ENCODE measurements around the gene ADCY1.

The ADCY1 gene

GRCh38 chr7:45570797-45571196 is 3.4 kb upstream of the ADCY1 start:
- H3K4me3 Mint-ChIP-seq = no peak overlapping the region
- peaks cover 15% of the 10 kb centered on the region for H3K27me3 Mint-ChIP-seq
- H3K36me3 Mint-ChIP-seq = no peaks in the 10 kb centered on the region
- no peak overlapping the region for H3K27ac Mint-ChIP-seq
- peaks cover 9% of the 10 kb centered on the region for H3K4me1 Mint-ChIP-seq (ENCODE audit: low read depth)
- H3K9me3 Mint-ChIP-seq (ENCODE audit: low read depth) = no peaks in the 10 kb centered on the region

GRCh38 chr7:45573204-45573603 is 964 bp upstream of the ADCY1 start:
- peaks cover 9% of the 10 kb centered on the region for H3K4me1 Mint-ChIP-seq (ENCODE audit: low read depth)
- H3K9me3 Mint-ChIP-seq (ENCODE audit: low read depth) = no peaks in the 10 kb centered on the region
- H3K36me3 Mint-ChIP-seq = no peaks in the 10 kb centered on the region
- H3K27ac Mint-ChIP-seq = no peak overlapping the region
- peaks cover 17% of the 10 kb centered on the region for H3K27me3 Mint-ChIP-seq
- H3K4me3 Mint-ChIP-seq = peak overlapping the region; percentile 53

GRCh38 chr7:45574416-45574668 is 174 bp downstream of the ADCY1 start:
- H3K27ac Mint-ChIP-seq = no peak overlapping the region
- H3K36me3 Mint-ChIP-seq = no peaks in the 10 kb centered on the region
- peaks cover 17% of the 10 kb centered on the region for H3K27me3 Mint-ChIP-seq
- H3K4me1 Mint-ChIP-seq (ENCODE audit: low read depth) = peaks cover 9% of the 10 kb centered on the region
- no peaks in the 10 kb centered on the region for H3K9me3 Mint-ChIP-seq (ENCODE audit: low read depth)
- H3K4me3 Mint-ChIP-seq = no peak overlapping the region

GRCh38 chr7:45574669-45575500 is 717 bp downstream of the ADCY1 start:
- H3K27ac Mint-ChIP-seq = no peak overlapping the region
- H3K4me3 Mint-ChIP-seq = no peak overlapping the region
- peaks cover 17% of the 10 kb centered on the region for H3K27me3 Mint-ChIP-seq
- H3K9me3 Mint-ChIP-seq (ENCODE audit: low read depth) = no peaks in the 10 kb centered on the region
- H3K36me3 Mint-ChIP-seq = no peaks in the 10 kb centered on the region
- H3K4me1 Mint-ChIP-seq (ENCODE audit: low read depth) = peaks cover 9% of the 10 kb centered on the region

GRCh38 chr7:45575501-45576248 is 1.5 kb downstream of the ADCY1 start:
- Mint-ChIP-seq H3K27me3 (peaks cover 16% of the 10 kb centered on the region), H3K27ac (no peak overlapping the region), H3K4me1 (ENCODE audit: low read depth) (peaks cover 9% of the 10 kb centered on the region), H3K9me3 (ENCODE audit: low read depth) (no peaks in the 10 kb centered on the region), H3K4me3 (no peak overlapping the region), H3K36me3 (no peaks in the 10 kb centered on the region)

- Mint-ChIP-seq H3K9me3 (ENCODE audit: low read depth) (no peaks in the 10 kb centered on the region), H3K27ac (no peak overlapping the region), H3K36me3 (no peaks in the 10 kb centered on the region), H3K4me1 (ENCODE audit: low read depth) (peaks cover 9% of the 10 kb centered on the region), H3K27me3 (peaks cover 16% of the 10 kb centered on the region), H3K4me3 (no peak overlapping the region)
These were observed 2.2 kb downstream of the ADCY1 start for GRCh38 chr7:45576249-45576929.

GRCh38 chr7:45578022-45578421 is 3.9 kb downstream of the ADCY1 start:
- Mint-ChIP-seq H3K4me3 (no peak overlapping the region), H3K27me3 (peaks cover 9% of the 10 kb centered on the region), H3K36me3 (no peaks in the 10 kb centered on the region), H3K9me3 (ENCODE audit: low read depth) (no peaks in the 10 kb centered on the region), H3K27ac (no peak overlapping the region), H3K4me1 (ENCODE audit: low read depth) (peaks cover 9% of the 10 kb centered on the region)

GRCh38 chr7:45578467-45578866 is 4.3 kb downstream of the ADCY1 start:
- no peak overlapping the region for H3K27ac Mint-ChIP-seq

GRCh38 chr7:45579391-45579801 is 5.2 kb downstream of the ADCY1 start:
- no peaks in the 10 kb centered on the region for H3K36me3 Mint-ChIP-seq
- H3K27ac Mint-ChIP-seq = no peak overlapping the region
- peaks cover 2% of the 10 kb centered on the region for H3K4me1 Mint-ChIP-seq (ENCODE audit: low read depth)
- peaks cover 4% of the 10 kb centered on the region for H3K27me3 Mint-ChIP-seq
- no peaks in the 10 kb centered on the region for H3K9me3 Mint-ChIP-seq (ENCODE audit: low read depth)
- no peak overlapping the region for H3K4me3 Mint-ChIP-seq

More at GRCh38 chr7:45578467-45578866, 4.3 kb downstream of the ADCY1 start:
- H3K27me3 Mint-ChIP-seq = peaks cover 4% of the 10 kb centered on the region
- H3K36me3 Mint-ChIP-seq = no peaks in the 10 kb centered on the region
- no peak overlapping the region for H3K4me3 Mint-ChIP-seq
- H3K4me1 Mint-ChIP-seq (ENCODE audit: low read depth) = peaks cover 5% of the 10 kb centered on the region
- no peaks in the 10 kb centered on the region for H3K9me3 Mint-ChIP-seq (ENCODE audit: low read depth)

GRCh38 chr7:45580053-45580872 is 6.1 kb downstream of the ADCY1 start:
- H3K36me3 Mint-ChIP-seq = no peaks in the 10 kb centered on the region
- H3K9me3 Mint-ChIP-seq (ENCODE audit: low read depth) = no peaks in the 10 kb centered on the region
- no peak overlapping the region for H3K4me3 Mint-ChIP-seq
- no peak overlapping the region for H3K27ac Mint-ChIP-seq
- peaks cover 2% of the 10 kb centered on the region for H3K27me3 Mint-ChIP-seq
- H3K4me1 Mint-ChIP-seq (ENCODE audit: low read depth) = no peaks in the 10 kb centered on the region

- Mint-ChIP-seq H3K9me3 (ENCODE audit: low read depth) (no peaks in the 10 kb centered on the region), H3K4me1 (ENCODE audit: low read depth) (no peaks in the 10 kb centered on the region), H3K27me3 (peaks cover 2% of the 10 kb centered on the region), H3K27ac (no peak overlapping the region), H3K36me3 (no peaks in the 10 kb centered on the region), H3K4me3 (no peak overlapping the region)
These were observed 7.2 kb downstream of the ADCY1 start for GRCh38 chr7:45581271-45581780.

GRCh38 chr7:45582136-45582749 is 8.1 kb downstream of the ADCY1 start:
- no peak overlapping the region for H3K27ac Mint-ChIP-seq
- no peaks in the 10 kb centered on the region for H3K4me1 Mint-ChIP-seq (ENCODE audit: low read depth)
- no peaks in the 10 kb centered on the region for H3K36me3 Mint-ChIP-seq
- no peaks in the 10 kb centered on the region for H3K27me3 Mint-ChIP-seq
- H3K4me3 Mint-ChIP-seq = no peak overlapping the region
- no peaks in the 10 kb centered on the region for H3K9me3 Mint-ChIP-seq (ENCODE audit: low read depth)

- Mint-ChIP-seq H3K9me3 (ENCODE audit: low read depth) (no peaks in the 10 kb centered on the region), H3K4me3 (no peak overlapping the region), H3K27ac (no peak overlapping the region), H3K27me3 (no peaks in the 10 kb centered on the region), H3K4me1 (ENCODE audit: low read depth) (no peaks in the 10 kb centered on the region), H3K36me3 (no peaks in the 10 kb centered on the region)
These were observed 8.7 kb downstream of the ADCY1 start for GRCh38 chr7:45582868-45583277.

- Mint-ChIP-seq H3K36me3 (no peaks in the 10 kb centered on the region), H3K27me3 (no peaks in the 10 kb centered on the region), H3K4me1 (ENCODE audit: low read depth) (no peaks in the 10 kb centered on the region), H3K4me3 (no peak overlapping the region), H3K9me3 (ENCODE audit: low read depth) (no peaks in the 10 kb centered on the region), H3K27ac (no peak overlapping the region)
These were observed 9.1 kb downstream of the ADCY1 start for GRCh38 chr7:45583296-45583695.

All from activated naive CD8-positive, alpha-beta T cell (primary cell).